ENCODE measurements around the gene TMEM233.

TMEM233 gene

GRCh38 chr12:119603767-119604166 lies 10.2 kb downstream of the TMEM233 start:
- no peak for TF ChIP-seq RAD21 (IDR thresholded peaks at IDR 0.05; ENCODE audit: low read depth)
- TF ChIP-seq TEAD4 (IDR thresholded peaks at IDR 0.05), result no peak
- TF ChIP-seq CREB1 (IDR thresholded peaks at IDR 0.05; ENCODE audit: low read depth), result no peak
- TF ChIP-seq MAX (IDR thresholded peaks at IDR 0.05), result no peak
- no peak for TF ChIP-seq EGR1 (IDR thresholded peaks at IDR 0.05)
- TF ChIP-seq EP300 (IDR thresholded peaks at IDR 0.05; ENCODE audit: borderline replicate concordance), result no peak
- TF ChIP-seq NFIC (IDR thresholded peaks at IDR 0.05), result no peak
- TF ChIP-seq CEBPB (IDR thresholded peaks at IDR 0.05), result no peak
- no peak for TF ChIP-seq TCF12 (IDR thresholded peaks at IDR 0.05; ENCODE audit: low read depth)
- no peak for TF ChIP-seq FOXM1 (IDR thresholded peaks at IDR 0.05; ENCODE audit: borderline replicate concordance, low read depth)
- no peak for TF ChIP-seq USF1 (IDR thresholded peaks at IDR 0.05)
- TF ChIP-seq TAF1 (IDR thresholded peaks at IDR 0.05; ENCODE audit: low read depth), result no peak
- TF ChIP-seq ZBTB7A (IDR thresholded peaks at IDR 0.05; ENCODE audit: low read depth), result no peak
- TF ChIP-seq YY1 (IDR thresholded peaks at IDR 0.05; ENCODE audit: low read depth), result no peak
- TF ChIP-seq REST (IDR thresholded peaks at IDR 0.05; ENCODE audit: low read depth), result no peak

- TF ChIP-seq NFIC (IDR thresholded peaks at IDR 0.05), result no peak
These were observed 15.8 kb downstream of the TMEM233 start for GRCh38 chr12:119609358-119609757.

- TF ChIP-seq MAX (IDR thresholded peaks at IDR 0.05) (no peak), YY1 (IDR thresholded peaks at IDR 0.05; ENCODE audit: low read depth) (no peak), NFIC (IDR thresholded peaks at IDR 0.05) (no peak), CEBPB (IDR thresholded peaks at IDR 0.05) (no peak), REST (IDR thresholded peaks at IDR 0.05; ENCODE audit: low read depth) (no peak), USF1 (IDR thresholded peaks at IDR 0.05) (no peak), TCF12 (IDR thresholded peaks at IDR 0.05; ENCODE audit: low read depth) (no peak), ZBTB7A (IDR thresholded peaks at IDR 0.05; ENCODE audit: low read depth) (no peak), EP300 (IDR thresholded peaks at IDR 0.05; ENCODE audit: borderline replicate concordance) (no peak), TEAD4 (IDR thresholded peaks at IDR 0.05) (no peak), TAF1 (IDR thresholded peaks at IDR 0.05; ENCODE audit: low read depth) (no peak), CREB1 (IDR thresholded peaks at IDR 0.05; ENCODE audit: low read depth) (no peak), EGR1 (IDR thresholded peaks at IDR 0.05) (no peak), RAD21 (IDR thresholded peaks at IDR 0.05; ENCODE audit: low read depth) (no peak), FOXM1 (IDR thresholded peaks at IDR 0.05; ENCODE audit: borderline replicate concordance, low read depth) (no peak)
These were observed 19.9 kb downstream of the TMEM233 start for GRCh38 chr12:119613319-119613936.

GRCh38 chr12:119614705-119615104 lies 21.1 kb downstream of the TMEM233 start:
- TF ChIP-seq ZBTB7A (IDR thresholded peaks at IDR 0.05; ENCODE audit: low read depth) (no peak), RAD21 (IDR thresholded peaks at IDR 0.05; ENCODE audit: low read depth) (no peak), CEBPB (IDR thresholded peaks at IDR 0.05) (no peak)

- TF ChIP-seq FOXM1 (IDR thresholded peaks at IDR 0.05; ENCODE audit: borderline replicate concordance, low read depth) (no peak), MAX (IDR thresholded peaks at IDR 0.05) (no peak), REST (IDR thresholded peaks at IDR 0.05; ENCODE audit: low read depth) (no peak), USF1 (IDR thresholded peaks at IDR 0.05) (no peak), EGR1 (IDR thresholded peaks at IDR 0.05) (no peak), EP300 (IDR thresholded peaks at IDR 0.05; ENCODE audit: borderline replicate concordance) (no peak), CEBPB (IDR thresholded peaks at IDR 0.05) (no peak), CREB1 (IDR thresholded peaks at IDR 0.05; ENCODE audit: low read depth) (no peak), TCF12 (IDR thresholded peaks at IDR 0.05; ENCODE audit: low read depth) (no peak), ZBTB7A (IDR thresholded peaks at IDR 0.05; ENCODE audit: low read depth) (no peak), TAF1 (IDR thresholded peaks at IDR 0.05; ENCODE audit: low read depth) (no peak), RAD21 (IDR thresholded peaks at IDR 0.05; ENCODE audit: low read depth) (no peak), YY1 (IDR thresholded peaks at IDR 0.05; ENCODE audit: low read depth) (no peak), TEAD4 (IDR thresholded peaks at IDR 0.05) (no peak), NFIC (IDR thresholded peaks at IDR 0.05) (no peak)
These were observed 22.2 kb downstream of the TMEM233 start for GRCh38 chr12:119615518-119616475.

All from Ishikawa (cell line).